SH-SY5Y (cell line): ENCODE measurements around the gene MAST2.

Experiments used
- GATA2 ChIP-seq: IDR thresholded peaks from 2 replicates; pipeline ENCODE4 v1.6.1; 2011; ENCODE audit warnings: mild to moderate bottlenecking, low read depth, low read length
- GATA3 ChIP-seq: IDR thresholded peaks from 2 replicates; pipeline ENCODE4 v1.6.1; 2011; ENCODE audit warnings: low read depth, mild to moderate bottlenecking, low read length, moderate library complexity

DNA sequence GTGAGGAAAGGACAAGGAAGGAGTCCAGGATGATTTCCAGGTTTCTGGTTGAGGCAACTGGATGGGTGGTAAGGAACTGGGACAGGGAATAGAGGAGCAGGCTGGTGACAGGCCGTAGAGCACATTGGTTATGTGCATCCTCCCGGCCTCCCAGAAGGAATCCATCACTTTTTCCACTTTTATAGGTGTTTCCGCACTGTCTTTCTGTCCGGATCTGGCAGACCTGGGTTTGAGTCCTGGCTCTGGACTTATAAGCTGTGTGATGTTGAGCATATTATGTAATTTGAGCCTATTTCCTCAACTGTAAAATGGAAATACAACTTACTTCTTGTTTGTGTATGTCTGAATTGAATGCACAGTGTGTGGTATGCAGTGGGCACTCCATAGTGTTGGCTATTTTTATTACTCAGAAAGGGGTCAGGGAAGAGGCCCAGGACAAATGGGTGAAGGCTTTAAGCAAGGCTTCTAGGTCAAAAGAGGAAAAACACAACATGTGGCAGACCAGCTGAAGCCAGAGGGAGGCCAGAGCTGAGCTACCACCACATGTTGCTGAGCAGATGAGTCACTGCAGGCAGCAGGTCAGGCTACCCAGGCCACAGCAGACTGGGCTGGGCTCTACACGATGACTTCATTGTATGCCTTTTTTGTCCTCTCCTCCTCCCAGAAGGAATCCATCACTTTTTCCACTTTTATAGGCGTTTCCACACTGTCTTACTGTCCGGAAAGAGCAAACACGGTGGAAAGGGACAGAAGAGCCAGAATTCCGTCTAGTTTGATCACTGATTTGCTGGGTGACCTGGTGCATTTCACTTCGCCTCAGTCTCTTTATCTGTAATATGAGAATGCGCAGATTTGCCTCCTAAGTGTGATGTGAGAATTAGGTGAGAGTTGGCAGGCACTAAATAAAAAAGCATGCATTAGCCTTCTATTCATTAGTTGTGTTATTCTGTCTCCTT, 791 bp upstream of the MAST2 start:
- TF ChIP-seq GATA2: no peak
- TF ChIP-seq GATA3: no peak
